Hepatic stellate cell (primary cell): ENCODE results near the gene SAMMSON.

Source experiments
- DNase-seq: peaks from one replicate; pipeline ENCODE4 v3.0.0; 2011; ENCODE audit warnings: low spot score

Gene SAMMSON

GRCh38 chr3:69999140-70000027, at the start of gene SAMMSON:
SAMMSON (plus strand) TSS chr3:69999733.
- DNase-seq = peak; percentile 17

GRCh38 chr3:69951616-69952015, 47.9 kb upstream of the SAMMSON start:
- no peak for DNase-seq

GRCh38 chr3:69959581-69959980, 40.0 kb upstream of the SAMMSON start:
- no peak for DNase-seq

- no peak for DNase-seq
Measured at GRCh38 chr3:69961706-69962439, 37.7 kb upstream of the SAMMSON start.

GRCh38 chr3:69963643-69964042, 35.9 kb upstream of the SAMMSON start:
- no peak for DNase-seq

GRCh38 chr3:69967156-69967555, 32.4 kb upstream of the SAMMSON start:
- no peak for DNase-seq

- DNase-seq = no peak
Measured at GRCh38 chr3:69970827-69971226, 28.7 kb upstream of the SAMMSON start.

- no peak for DNase-seq
Measured at GRCh38 chr3:69972672-69973071, 26.9 kb upstream of the SAMMSON start.

- DNase-seq = no peak
Measured at GRCh38 chr3:69976021-69976420, 23.5 kb upstream of the SAMMSON start.

GRCh38 chr3:69983546-69984265, 15.8 kb upstream of the SAMMSON start:
- no peak for DNase-seq

- DNase-seq = no peak
Measured at GRCh38 chr3:69985266-69985665, 14.3 kb upstream of the SAMMSON start.

GRCh38 chr3:69986419-69986818, 13.1 kb upstream of the SAMMSON start:
- no peak for DNase-seq

GRCh38 chr3:69987833-69988232, 11.7 kb upstream of the SAMMSON start:
- DNase-seq = no peak

- no peak for DNase-seq
Measured at GRCh38 chr3:69993757-69994156, 5.8 kb upstream of the SAMMSON start.

GRCh38 chr3:69994919-69995318, 4.6 kb upstream of the SAMMSON start:
- DNase-seq = no peak

GRCh38 chr3:69997631-69998307, 1.8 kb upstream of the SAMMSON start:
- no peak for DNase-seq

GRCh38 chr3:69998759-69999139, 784 bp upstream of the SAMMSON start:
- peak; percentile 7 for DNase-seq

- DNase-seq = no peak
Measured at GRCh38 chr3:70000028-70000410, 486 bp downstream of the SAMMSON start.

- DNase-seq = no peak
Measured at GRCh38 chr3:70000563-70001081, 1.1 kb downstream of the SAMMSON start.

- DNase-seq = no peak
Measured at GRCh38 chr3:70003119-70003518, 3.6 kb downstream of the SAMMSON start.

- DNase-seq = no peak
Measured at GRCh38 chr3:70006089-70006488, 6.6 kb downstream of the SAMMSON start.

GRCh38 chr3:70010346-70010745, 10.8 kb downstream of the SAMMSON start:
- no peak for DNase-seq
